Fibroblast of gingiva (primary cell): Measurements from ENCODE around the gene ACO1.

Experiments used
- DNase-seq: peaks from one replicate; pipeline ENCODE4 v3.0.0-alpha.2; 2011; ENCODE audit warnings: low read depth

Gene ACO1

DNA sequence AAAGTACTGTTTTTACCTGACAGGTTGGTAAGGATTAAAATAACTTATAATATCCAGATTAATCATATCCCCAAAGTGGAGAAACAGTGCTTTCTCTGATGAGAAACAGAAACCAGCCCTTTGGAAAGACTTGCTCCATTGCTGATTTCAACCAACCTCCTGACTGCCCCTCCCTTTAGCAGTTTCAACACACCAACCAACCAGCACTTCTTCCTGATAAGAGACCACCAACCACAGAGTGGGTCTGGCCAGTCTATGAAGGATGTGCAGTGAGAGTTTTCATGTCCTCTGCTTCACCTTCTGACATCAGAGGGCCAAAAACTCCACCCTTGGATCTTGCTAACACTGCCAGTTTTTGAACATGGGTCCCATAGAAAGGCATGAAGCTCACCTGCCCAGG is 113.5 kb downstream of the ACO1 start:
- DNase-seq: no peak

- DNase-seq: no peak
Measured at GRCh38 chr9:32500768-32501167, 116.3 kb downstream of the ACO1 start.

DNA sequence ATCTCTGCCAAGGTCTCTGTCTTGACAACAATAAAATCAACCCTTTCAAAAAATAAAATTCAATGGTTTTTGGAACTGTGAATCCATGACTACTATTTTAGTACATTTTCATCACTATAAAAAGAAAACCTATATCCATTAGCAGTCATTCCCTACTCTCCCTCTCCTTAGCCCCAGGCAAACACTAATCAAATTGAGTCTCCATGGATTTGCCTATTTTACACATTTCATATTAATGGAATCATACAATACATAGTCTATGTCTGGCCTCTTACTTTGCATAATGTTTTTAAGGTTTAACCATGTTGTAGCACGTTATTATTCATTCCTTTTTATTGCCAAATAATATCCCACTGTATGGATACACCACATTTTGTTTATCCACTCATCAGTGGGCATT is 117.4 kb downstream of the ACO1 start:
- DNase-seq: no peak

- peak; percentile 61 for DNase-seq
Measured at GRCh38 chr9:32502464-32502863, 118.0 kb downstream of the ACO1 start.

DNA sequence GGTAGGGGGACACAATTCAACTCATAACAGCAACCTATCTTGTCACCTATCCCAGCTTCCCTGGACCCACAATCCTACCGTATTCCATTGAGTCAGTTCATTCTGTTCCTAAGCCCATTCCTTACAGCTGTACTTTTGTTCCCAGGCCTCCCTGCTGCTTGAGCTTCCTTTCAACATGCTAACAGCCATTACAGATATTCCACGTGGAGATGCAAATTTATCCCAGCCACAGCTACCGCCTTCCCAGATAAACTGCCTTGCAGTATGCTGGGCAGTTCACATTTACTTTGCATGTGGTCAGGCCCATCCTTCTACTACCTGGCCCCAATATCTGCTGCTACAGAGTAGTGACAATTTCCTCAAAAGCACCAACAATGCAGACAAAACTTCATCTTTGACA is 118.6 kb downstream of the ACO1 start:
- DNase-seq: no peak
